Keratinocyte (primary cell): ENCODE data around the gene LMTK2. TPM values are rescaled to one million over a fixed set of nuclear protein-coding genes. Genes with fewer than 3 reads are reported as not detected.
A peak's percentile ranks its signal among the peaks of the same experiment; 100 is the strongest.

Experiments
- DNase-seq: peaks from one replicate; pipeline ENCODE4 v3.0.0-alpha.2; 2011; ENCODE audit warnings: low read depth, missing footprints, low spot score
- FAIRE-seq: peaks from 2 replicates; lab custom pipeline; 2011; peaks lifted over from hg19 to GRCh38; lab: Jason Lieb, UNC
- H2AFZ ChIP-seq: 2 replicates; pipeline ENCODE4 v1.6.0; 2012; ENCODE audit warnings: low read length, control low read depth, inconsistent platforms; ENCODE audit not compliant: control insufficient read depth
- H3K27ac ChIP-seq: 2 replicates; pipeline ENCODE4 v1.5.1; 2011; ENCODE audit warnings: low read length; ENCODE audit not compliant: control insufficient read depth, insufficient read depth
- H3K27me3 ChIP-seq: 3 replicates; pipeline ENCODE4 v1.6.0; 2011; ENCODE audit warnings: low read length; ENCODE audit not compliant: control insufficient read depth, insufficient read depth; ENCODE audit errors: extremely low read depth
- H3K36me3 ChIP-seq, 2 experiments: 2 replicates in 1 of 2; 3 replicates in 1 of 2; pipeline ENCODE4 v1.5.1; 2011; ENCODE audit warnings: low read length in 2 of 2, mild to moderate bottlenecking in 1 of 2; ENCODE audit not compliant: control insufficient read depth in 2 of 2, insufficient read depth in 2 of 2; ENCODE audit errors: extremely low read depth in 1 of 2
- H3K4me1 ChIP-seq: 3 replicates; pipeline ENCODE4 v1.5.1; 2011; ENCODE audit warnings: low read length; ENCODE audit not compliant: control insufficient read depth, insufficient read depth; ENCODE audit errors: extremely low read depth
- H3K4me2 ChIP-seq: 3 replicates; pipeline ENCODE4 v1.6.0; 2011; ENCODE audit warnings: low read depth, low read length; ENCODE audit not compliant: control insufficient read depth, insufficient read depth; ENCODE audit errors: extremely low read depth
- H3K4me3 ChIP-seq, 3 experiments: fragments of 200-600 bp in 1 of 3; sonication (generic) in 1 of 3; 2 replicates in 2 of 3; 3 replicates in 1 of 3; pipeline ENCODE4 v1.5.1; 2011 to 2016; ENCODE audit warnings: low read length in 3 of 3, mild to moderate bottlenecking in 3 of 3, control low read depth in 2 of 3, inconsistent platforms in 1 of 3, low read depth in 1 of 3, mixed read lengths in 1 of 3, mixed run types in 1 of 3, moderate library complexity in 1 of 3; ENCODE audit not compliant: control insufficient read depth in 2 of 3, insufficient read depth in 2 of 3; ENCODE audit errors: extremely low read depth in 1 of 3
- H3K79me2 ChIP-seq: 2 replicates; pipeline ENCODE4 v1.6.0; 2012; ENCODE audit warnings: low read length; ENCODE audit not compliant: control insufficient read depth, insufficient read depth
- H3K9ac ChIP-seq: 3 replicates; pipeline ENCODE4 v1.6.0; 2011; ENCODE audit warnings: low read length; ENCODE audit not compliant: control insufficient read depth, insufficient read depth; ENCODE audit errors: extremely low read depth
- H3K9me1 ChIP-seq: 3 replicates; pipeline ENCODE4 v1.6.0; 2011; ENCODE audit warnings: low read length; ENCODE audit not compliant: control insufficient read depth, insufficient read depth; ENCODE audit errors: extremely low read depth
- H3K9me3 ChIP-seq: 2 replicates; pipeline ENCODE4 v1.5.1; 2012; ENCODE audit warnings: low read depth, low read length; ENCODE audit not compliant: control insufficient read depth
- H4K20me1 ChIP-seq: 3 replicates; pipeline ENCODE4 v1.6.0; 2011; ENCODE audit warnings: low read length; ENCODE audit not compliant: control insufficient read depth, insufficient read depth; ENCODE audit errors: extremely low read depth
- EZH2 ChIP-seq: IDR thresholded peaks from one replicate; pipeline ENCODE4 v1.6.1; 2012; ENCODE audit warnings: inconsistent platforms, mild to moderate bottlenecking, low read length, moderate library complexity
- dilution Hi-C: fragments of 300-500 bp; cut with MboI; formaldehyde crosslinking; loops from one replicate; pipeline ENCODE4 v1.7.0; 2020; ENCODE audit warnings: low sequenced_read_pairs; ENCODE audit not compliant: extremely low pct_ligation_motif_present
- polyA plus RNA-seq, 5 experiments: library from polyadenylated mRNA; depleted of rRNA in 3 of 5; stranded (reverse) in 3 of 5; stranded (forward) in 1 of 5; unstranded in 1 of 5; fragments of >200 nt; gene quantifications; 1 replicate in 1 of 5; 2 replicates in 3 of 5; 3 replicates in 1 of 5; pipeline versions ENCODE4 v1.2.1 to v1.2.3, GENCODE V29; 2011 to 2012; ENCODE audit warnings: missing spikeins in 2 of 5, low read depth in 1 of 5, low replicate concordance in 1 of 5
- TF ChIP-seq, protein P1 (sequence below), 3 experiments: IDR thresholded peaks in 1 of 3; conservative IDR thresholded peaks in 1 of 3; optimal IDR thresholded peaks in 1 of 3; 2 replicates in 2 of 3; 3 replicates in 1 of 3; pipeline versions ENCODE3 to v1.5.1; 2011; ENCODE audit warnings: low read length in 3 of 3, mild to moderate bottlenecking in 3 of 3, moderate library complexity in 2 of 3, control low read depth in 1 of 3, inconsistent platforms in 1 of 3; ENCODE audit not compliant: insufficient read depth in 2 of 3; ENCODE audit errors: extremely low read depth in 1 of 3

Gene LMTK2
- polyA plus RNA-seq, 1 donor (not counting 4 experiments of a cell fraction or from before 2014, with no cell fraction given), result 6.6 TPM

GRCh38 chr7:98238976-98239375 is 132.3 kb downstream of the LMTK2 start:
- no peaks in the 10 kb centered on the region for H4K20me1 ChIP-seq
- no peak for DNase-seq
- H2AFZ ChIP-seq, result no peak overlapping the region
- no peak overlapping the region for H3K4me2 ChIP-seq
- TF ChIP-seq EZH2, result no peak
- TF ChIP-seq, protein P1, sequence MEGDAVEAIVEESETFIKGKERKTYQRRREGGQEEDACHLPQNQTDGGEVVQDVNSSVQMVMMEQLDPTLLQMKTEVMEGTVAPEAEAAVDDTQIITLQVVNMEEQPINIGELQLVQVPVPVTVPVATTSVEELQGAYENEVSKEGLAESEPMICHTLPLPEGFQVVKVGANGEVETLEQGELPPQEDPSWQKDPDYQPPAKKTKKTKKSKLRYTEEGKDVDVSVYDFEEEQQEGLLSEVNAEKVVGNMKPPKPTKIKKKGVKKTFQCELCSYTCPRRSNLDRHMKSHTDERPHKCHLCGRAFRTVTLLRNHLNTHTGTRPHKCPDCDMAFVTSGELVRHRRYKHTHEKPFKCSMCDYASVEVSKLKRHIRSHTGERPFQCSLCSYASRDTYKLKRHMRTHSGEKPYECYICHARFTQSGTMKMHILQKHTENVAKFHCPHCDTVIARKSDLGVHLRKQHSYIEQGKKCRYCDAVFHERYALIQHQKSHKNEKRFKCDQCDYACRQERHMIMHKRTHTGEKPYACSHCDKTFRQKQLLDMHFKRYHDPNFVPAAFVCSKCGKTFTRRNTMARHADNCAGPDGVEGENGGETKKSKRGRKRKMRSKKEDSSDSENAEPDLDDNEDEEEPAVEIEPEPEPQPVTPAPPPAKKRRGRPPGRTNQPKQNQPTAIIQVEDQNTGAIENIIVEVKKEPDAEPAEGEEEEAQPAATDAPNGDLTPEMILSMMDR (optimal IDR thresholded peaks at IDR 0.05 in 1 of 3, IDR thresholded peaks at IDR 0.05 in 1 of 3, conservative IDR thresholded peaks at IDR 0.05 in 1 of 3; ENCODE audit: extremely low read depth in 1 of 3, insufficient read depth in 2 of 3, low read length in 3 of 3), result no peak
- dilution Hi-C loops, result no loop called here
- no peak overlapping the region for H3K27ac ChIP-seq
- H3K36me3 ChIP-seq, result peaks cover 3 to 5% of the 10 kb centered on the region in 2 experiments
- no peaks in the 10 kb centered on the region for H3K9me1 ChIP-seq
- H3K4me3 ChIP-seq, result no peak overlapping the region
- no peaks in the 10 kb centered on the region for H3K27me3 ChIP-seq
- H3K9ac ChIP-seq, result no peak overlapping the region
- H3K4me1 ChIP-seq, result no peaks in the 10 kb centered on the region
- no peak for FAIRE-seq
- no peaks in the 10 kb centered on the region for H3K9me3 ChIP-seq
- H3K79me2 ChIP-seq, result no peaks in the 10 kb centered on the region

- no peak for DNase-seq
- Histone ChIP-seq H2AFZ (no peak overlapping the region), H4K20me1 (no peaks in the 10 kb centered on the region), H3K79me2 (no peaks in the 10 kb centered on the region), H3K36me3 (peaks cover 7% of the 10 kb centered on the region in 2 experiments), H3K9me1 (no peaks in the 10 kb centered on the region), H3K4me2 (no peak overlapping the region), H3K4me1 (no peaks in the 10 kb centered on the region), H3K27ac (no peak overlapping the region), H3K9me3 (no peaks in the 10 kb centered on the region), H3K9ac (no peak overlapping the region), H3K27me3 (no peaks in the 10 kb centered on the region), H3K4me3 (no peak overlapping the region)
- TF ChIP-seq, protein P1 (optimal IDR thresholded peaks at IDR 0.05 in 1 of 3, IDR thresholded peaks at IDR 0.05 in 1 of 3, conservative IDR thresholded peaks at IDR 0.05 in 1 of 3; ENCODE audit: extremely low read depth in 1 of 3, insufficient read depth in 2 of 3, low read length in 3 of 3), result peak; percentile 56 to 75 (median 73)
- TF ChIP-seq EZH2, result no peak
- dilution Hi-C loops, result no loop called here
- FAIRE-seq, result no peak
Measured at GRCh38 chr7:98240961-98241673, 134.5 kb downstream of the LMTK2 start.
